ENCODE measurements around the gene BPGM.

GRCh38 chr7:134632937-134633540 is 13.6 kb upstream of the BPGM start:
- TF ChIP-seq CTCF (IDR thresholded peaks at IDR 0.05 in 2 of 3, conservative IDR thresholded peaks at IDR 0.05 in 1 of 3; ENCODE audit: borderline replicate concordance in 1 of 3, insufficient read depth in 1 of 3, low read depth in 2 of 3, low read length in 2 of 3) (peak; percentile 63 to 76 (median 75); a peak in 5 of 6 replicates), POLR2AphosphoS5 (IDR thresholded peaks at IDR 0.05; ENCODE audit: low read depth, low read length) (no peak), REST (IDR thresholded peaks at IDR 0.05; ENCODE audit: low read depth) (no peak), CEBPB (IDR thresholded peaks at IDR 0.05; ENCODE audit: low read depth) (no peak), RAD21 (IDR thresholded peaks at IDR 0.05; ENCODE audit: low read depth) (peak; percentile 86), JUND (IDR thresholded peaks at IDR 0.05) (no peak)

Measured in HCT116 (cell line).